Measurements from ENCODE around the gene SCO2. TPM values are rescaled to one million over a fixed set of nuclear protein-coding genes. Genes with fewer than 3 reads are reported as not detected.
"Not testable (repeated sequence)": the region's sequence is repeated elsewhere in the genome, so short reads cannot be mapped to it uniquely, and the experiment has no call there.

Gene SCO2
- total RNA-seq, 1 donor: 7.3 TPM

- DNase-seq (ENCODE audit: low read depth in 2 of 3, low spot score in 2 of 3): no peak
These were observed 3.1 kb downstream of the SCO2 start for GRCh38 chr22:50522208-50522805.

- DNase-seq (ENCODE audit: low read depth in 2 of 3, low spot score in 2 of 3): no peak
These were observed 3.7 kb downstream of the SCO2 start for GRCh38 chr22:50521710-50522109.

DNA sequence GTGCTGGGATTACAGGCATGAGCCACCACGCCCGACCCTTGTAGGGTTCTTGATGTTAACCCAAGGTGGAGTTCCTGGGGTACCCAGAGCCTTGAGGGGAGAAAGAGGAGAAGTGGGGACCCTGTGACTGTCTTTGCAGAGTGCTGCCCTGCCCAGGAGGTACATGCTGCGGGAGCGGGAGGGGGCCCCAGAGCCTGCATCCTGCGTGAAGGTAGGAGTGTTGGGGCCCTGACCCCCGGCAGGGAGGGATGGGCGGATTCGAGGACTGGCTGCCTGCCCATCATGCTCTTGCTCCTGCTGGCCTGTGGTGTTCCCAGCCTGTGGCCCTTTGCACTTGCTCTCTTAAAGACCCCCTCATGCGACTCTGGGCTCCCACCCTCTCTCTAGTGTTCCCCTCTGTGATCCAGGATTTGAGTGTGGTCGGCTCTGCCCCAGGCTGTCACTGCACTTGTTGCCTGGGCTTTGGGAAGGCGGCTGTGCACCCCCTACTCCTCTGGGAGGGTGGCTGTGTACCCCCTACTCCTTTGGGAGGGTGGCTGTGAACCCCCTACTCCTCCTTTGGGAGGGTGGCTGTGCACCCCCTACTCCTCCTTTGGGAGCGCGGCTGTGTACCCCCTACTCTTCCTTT lies 4.5 kb downstream of the SCO2 start:
- DNase-seq (ENCODE audit: low read depth in 2 of 3, low spot score in 2 of 3): no peak

GRCh38 chr22:50520184-50520583 lies 5.2 kb downstream of the SCO2 start:
- DNase-seq (ENCODE audit: low read depth in 2 of 3, low spot score in 2 of 3): not testable (repeated sequence)

DNA sequence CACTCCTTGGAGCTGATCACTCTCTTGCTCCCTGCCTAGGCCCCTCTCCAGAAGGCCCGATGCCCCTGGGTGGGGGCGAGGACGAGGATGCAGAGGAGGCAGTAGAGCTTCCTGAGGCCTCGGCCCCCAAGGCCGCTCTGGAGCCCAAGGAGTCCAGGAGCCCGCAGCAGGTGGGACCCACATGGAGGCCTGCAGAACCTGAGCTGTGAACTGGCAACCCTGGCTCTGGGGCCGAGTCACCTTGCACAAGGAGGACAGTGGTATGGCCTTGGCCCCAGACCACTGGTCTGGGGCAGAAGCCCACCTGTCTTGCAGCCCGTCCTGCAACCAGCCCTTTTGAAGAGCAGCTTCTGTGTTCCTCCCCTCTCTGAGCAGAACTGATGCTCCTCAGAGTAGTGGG lies 6.2 kb downstream of the SCO2 start:
- DNase-seq (ENCODE audit: low read depth in 2 of 3, low spot score in 2 of 3): no peak

GRCh38 chr22:50518606-50519005 lies 6.8 kb downstream of the SCO2 start:
- DNase-seq (ENCODE audit: low read depth in 2 of 3, low spot score in 2 of 3): no peak

- no peak for DNase-seq (ENCODE audit: low read depth in 2 of 3, low spot score in 2 of 3)
These were observed 7.7 kb downstream of the SCO2 start for GRCh38 chr22:50517495-50518260.

- no peak for DNase-seq (ENCODE audit: low read depth in 2 of 3, low spot score in 2 of 3)
These were observed 8.5 kb downstream of the SCO2 start for GRCh38 chr22:50516891-50517290.

GRCh38 chr22:50516068-50516467 lies 9.3 kb downstream of the SCO2 start:
- no peak for DNase-seq (ENCODE audit: low read depth in 2 of 3, low spot score in 2 of 3)

DNA sequence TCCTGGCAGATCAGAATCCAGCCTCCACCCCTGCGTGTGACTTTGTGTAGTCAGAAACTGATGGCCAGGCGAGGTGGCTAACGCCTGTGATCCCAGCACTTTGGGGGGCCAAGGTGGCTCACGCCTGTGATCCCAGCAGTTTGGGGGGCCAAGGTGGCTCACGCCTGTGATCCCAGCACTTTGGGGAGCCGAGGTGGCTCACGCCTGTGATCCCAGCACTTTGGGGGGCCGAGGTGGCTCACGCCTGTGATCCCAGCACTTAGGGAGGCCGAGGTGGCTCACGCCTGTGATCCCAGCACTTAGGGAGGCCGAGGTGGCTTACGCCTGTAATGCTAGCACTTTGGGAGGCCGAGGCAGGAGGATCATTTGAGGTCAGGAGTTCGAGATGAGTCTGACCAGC lies 12.2 kb downstream of the SCO2 start:
- no peak for DNase-seq (ENCODE audit: low read depth in 2 of 3, low spot score in 2 of 3)

GRCh38 chr22:50508897-50509296 lies 16.5 kb downstream of the SCO2 start:
- DNase-seq (ENCODE audit: low read depth in 2 of 3, low spot score in 2 of 3): no peak

DNA sequence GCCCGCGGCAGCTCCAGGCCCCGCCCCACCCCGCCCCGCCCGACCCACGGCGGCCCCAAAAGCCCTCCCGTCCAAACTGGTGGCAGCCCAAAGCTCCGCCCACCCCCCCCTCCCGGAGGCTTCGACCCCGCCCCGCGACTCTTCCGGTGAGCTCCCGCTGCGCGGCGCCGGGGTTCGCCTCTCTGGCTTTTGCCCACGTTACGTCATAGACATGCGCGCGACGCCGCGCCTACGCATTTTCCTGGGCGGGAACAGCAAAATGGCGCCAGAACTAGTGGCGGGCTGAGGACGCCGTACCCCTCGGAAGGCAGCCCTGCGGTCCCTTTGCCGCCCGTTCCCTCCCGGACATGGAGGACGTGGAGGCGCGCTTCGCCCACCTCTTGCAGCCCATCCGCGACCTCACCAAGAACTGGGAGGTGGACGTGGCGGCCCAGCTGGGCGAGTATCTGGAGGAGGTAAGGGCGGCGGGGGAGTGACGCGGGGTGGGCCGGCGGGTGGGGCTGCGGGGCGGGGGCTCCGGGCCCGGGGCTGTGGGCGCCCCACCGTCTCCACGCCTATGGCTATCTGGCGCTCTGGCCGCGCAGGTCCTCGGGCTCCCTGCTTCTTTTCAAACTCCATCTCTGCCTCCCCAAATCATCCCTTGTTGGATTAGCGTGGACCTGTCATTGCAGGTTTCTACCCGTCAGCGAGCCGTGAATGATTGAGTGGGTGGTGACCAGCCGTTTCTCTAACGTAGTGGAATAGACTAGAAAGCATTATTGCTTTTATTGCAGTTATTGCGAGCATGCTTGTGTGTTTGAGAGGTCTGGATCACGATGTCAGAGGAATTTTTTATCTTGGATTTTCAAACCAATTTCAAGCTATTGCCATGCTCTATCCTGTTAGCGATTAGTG lies 17.2 kb downstream of the SCO2 start, which contains the start of gene NCAPH2:
NCAPH2 (plus strand) TSS at position 234 of the 894 bp plus-strand sequence; CDS start at position 348, 114 bp downstream.
- peak; percentile 98 to 99 (median 99) for DNase-seq (ENCODE audit: low read depth in 2 of 3, low spot score in 2 of 3)

DNA sequence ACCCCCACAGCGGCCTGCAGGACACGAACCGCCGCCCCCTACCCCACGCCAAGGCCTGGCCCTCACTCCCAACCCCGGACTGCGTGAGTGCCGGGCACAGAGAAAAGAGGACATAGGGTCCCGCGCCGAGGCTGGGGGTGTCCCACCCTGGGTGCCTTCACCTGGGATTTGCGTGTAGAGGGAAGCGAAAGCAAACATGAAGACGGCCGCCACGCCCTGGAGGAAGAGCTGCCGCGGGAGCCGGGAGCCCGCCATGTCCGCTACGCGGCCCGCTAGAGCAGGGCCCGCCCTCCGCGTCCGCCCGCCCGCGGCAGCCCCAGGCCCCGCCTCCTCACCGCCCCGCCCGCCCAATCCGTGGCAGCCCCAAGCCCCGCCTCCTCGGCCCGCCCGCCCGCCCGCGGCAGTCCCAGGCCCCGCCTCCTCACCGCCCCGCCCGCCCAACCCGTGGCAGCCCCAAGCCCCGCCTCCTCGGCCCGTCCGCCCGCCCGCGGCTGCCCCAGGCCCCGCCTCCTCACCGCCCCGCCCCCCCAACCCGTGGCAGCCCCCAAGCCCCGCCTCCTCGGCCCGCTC lies 17.9 kb downstream of the SCO2 start, which contains the start of gene LMF2:
LMF2 (minus strand) TSS at position 282 of the 570 bp plus-strand sequence; CDS start at position 255, 27 bp downstream.
- no peak for DNase-seq (ENCODE audit: low read depth in 2 of 3, low spot score in 2 of 3)

DNA sequence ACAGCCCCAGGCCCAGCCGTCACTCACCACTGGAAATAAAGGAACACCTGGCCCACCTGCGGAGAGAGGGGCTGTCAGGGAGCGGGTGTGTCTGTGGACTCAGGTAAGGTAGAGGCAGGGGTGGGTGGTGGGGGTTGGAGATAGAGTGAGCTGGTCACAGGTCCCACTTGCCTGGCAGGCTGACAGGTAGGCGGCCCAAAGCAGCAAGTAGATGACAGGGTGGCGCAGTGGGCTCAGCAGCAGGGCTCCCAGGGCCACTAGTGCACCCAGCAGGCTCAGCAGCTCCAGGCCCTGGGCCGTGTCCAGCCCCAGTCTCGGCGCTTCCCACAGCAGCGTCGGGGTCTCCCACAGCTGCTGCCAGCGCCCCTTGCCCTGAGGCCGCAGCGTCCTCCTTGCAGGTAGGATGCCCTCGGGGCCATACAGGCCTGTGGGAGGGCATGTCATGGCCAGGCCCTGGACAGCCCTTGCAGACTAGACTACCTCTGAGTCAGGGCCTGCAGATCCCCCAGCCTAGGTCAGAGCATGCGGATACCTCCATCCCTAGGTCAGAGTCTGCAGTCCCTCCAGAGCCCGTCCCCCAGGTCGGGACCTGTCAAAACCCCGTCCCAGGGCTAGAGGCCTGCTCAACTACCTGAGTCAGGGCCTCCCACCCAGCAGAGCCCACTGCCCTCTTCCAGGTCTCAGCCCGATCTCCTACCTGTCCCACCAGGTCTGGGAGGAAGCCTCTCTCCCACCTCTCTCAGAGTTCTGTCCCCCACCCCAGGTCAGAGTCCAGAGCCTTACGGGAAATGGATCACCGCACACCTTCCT lies 18.6 kb downstream of the SCO2 start:
- DNase-seq (ENCODE audit: low read depth in 2 of 3, low spot score in 2 of 3): peak in 1 of 3 donors; percentile 8

DNA sequence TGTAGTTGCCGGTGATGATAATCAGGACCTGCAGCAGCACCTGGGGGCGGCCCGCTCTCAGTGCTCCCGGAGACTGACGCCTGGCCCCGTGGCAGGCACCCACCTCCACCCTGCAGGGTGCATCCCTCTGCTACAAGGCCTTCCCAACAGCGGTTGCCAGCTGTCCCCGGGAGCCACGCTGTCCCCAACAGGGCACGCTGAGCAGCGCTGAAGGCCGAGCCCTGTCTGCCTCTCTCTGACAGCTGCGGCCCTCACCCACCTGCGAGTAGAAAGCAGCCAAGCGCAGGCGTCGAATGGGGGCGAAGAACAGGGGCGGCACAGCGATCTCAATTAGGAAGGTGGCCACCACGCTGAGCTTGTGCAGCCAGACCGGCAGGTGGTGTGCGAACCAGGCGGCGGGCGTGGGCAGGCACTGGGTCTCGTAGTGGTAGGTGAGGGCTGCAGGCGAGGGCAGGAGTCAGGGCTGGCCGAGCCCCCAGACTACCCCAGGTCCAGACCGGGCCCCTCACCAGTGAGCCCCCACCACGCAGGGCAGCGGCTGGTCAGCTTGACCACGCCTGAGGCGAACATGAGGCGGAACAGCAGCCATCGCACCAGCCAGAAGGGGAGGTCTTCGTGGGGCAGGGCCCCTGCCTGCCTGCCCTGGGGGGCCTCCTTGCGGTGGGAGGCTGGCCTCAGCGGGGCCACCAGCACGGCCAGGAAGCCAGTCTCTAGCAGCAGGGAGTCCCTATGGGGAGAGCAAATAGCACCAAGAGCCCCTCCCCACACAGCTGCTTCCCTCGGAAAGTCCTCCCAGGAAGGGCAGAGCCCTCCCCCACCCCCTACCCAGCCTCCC lies 19.4 kb downstream of the SCO2 start:
- DNase-seq (ENCODE audit: low read depth in 2 of 3, low spot score in 2 of 3): no peak

DNA sequence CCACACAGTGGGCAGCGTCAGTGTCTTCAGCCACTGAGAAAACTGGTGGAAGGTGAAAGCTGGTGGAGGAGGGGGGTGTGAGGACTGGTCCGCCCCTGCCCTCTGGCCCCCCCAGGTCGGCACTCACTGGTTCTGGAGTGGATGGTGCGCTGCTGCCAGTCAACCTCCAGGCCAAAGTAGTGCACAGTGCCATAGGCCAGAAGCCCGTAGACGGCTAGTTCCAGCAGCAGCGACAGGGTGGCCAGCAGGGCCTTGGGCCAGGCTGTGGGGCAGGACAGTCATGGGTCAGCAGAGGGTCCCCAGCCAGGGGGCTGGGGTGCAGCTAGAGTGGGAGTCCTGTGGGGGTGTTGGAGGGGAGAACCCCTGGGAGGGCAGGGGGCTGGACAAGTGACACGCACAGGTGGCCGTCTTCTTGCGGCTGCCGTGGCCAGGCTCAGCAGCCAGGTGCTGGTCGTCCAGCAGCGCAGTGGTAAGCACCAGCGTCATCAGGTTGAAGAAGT lies 20.1 kb downstream of the SCO2 start:
- DNase-seq (ENCODE audit: low read depth in 2 of 3, low spot score in 2 of 3): no peak

DNA sequence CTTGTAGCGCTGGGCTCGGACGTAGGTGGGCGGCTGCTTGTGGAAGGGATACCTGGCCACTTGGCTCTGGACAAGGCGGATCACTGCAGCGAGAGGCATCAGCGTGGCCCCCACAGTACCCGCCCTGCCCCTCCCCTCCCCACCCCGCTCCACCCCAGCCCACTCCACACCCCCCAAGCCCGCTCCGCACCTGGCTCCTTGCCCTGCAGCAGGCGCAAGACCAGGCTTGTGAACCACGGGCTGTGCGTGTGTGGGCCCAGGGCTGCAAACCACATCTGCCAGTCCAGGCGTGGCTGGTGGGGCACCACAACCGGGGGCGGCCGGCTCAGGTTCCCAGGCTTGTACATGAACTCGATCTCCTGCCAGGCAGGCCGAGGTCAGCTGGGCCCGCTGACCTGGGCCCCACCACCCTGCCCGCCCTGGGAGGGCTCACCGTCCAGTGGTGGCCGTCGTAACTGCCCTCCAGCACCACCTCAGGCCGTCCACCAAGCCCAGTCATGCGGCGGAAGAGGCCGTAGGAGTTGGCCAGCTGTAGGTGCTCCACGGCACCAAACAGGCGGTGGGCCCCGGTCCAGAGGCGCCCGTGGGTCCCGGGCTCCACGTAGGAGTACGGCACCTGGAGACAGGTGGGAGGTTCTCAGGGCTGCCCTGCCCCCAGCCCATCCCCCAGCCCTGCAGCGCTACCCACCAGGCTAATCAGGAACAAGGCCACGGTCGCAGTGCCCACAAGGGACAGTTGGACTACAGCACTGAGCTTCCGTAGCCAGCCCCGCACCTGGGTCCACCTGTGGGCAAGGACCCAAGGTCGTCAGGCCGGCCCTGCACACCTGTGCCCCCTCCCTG lies 20.8 kb downstream of the SCO2 start:
- DNase-seq (ENCODE audit: low read depth in 2 of 3, low spot score in 2 of 3): no peak

Data from hematopoietic multipotent progenitor cell (in vitro differentiated cells).